OCI-LY7 (cell line): Measurements from ENCODE around the gene GSG1L. TPM values are rescaled to one million over a fixed set of nuclear protein-coding genes. Genes with fewer than 3 reads are reported as not detected.

Experiments
- BruUV-seq: library from RNA; stranded (reverse); fragments of 400-500 nt; replicated peaks from 2 replicates; lab custom pipeline; 2021; lab: Mats Ljungman, UMichigan
- CTCF ChIA-PET: fragments of 300-600 bp; sonication (Branson Sonifier 250); formaldehyde crosslinking; loops from one replicate; lab custom pipeline; 2022; ENCODE audit warnings: antibody characterized with exemption; ENCODE audit not compliant: unreplicated experiment; lab: Charles Lee
- POLR2A ChIA-PET: fragments of 300-600 bp; sonication (Branson Sonifier 250); formaldehyde crosslinking; loops from one replicate; lab custom pipeline; 2022; ENCODE audit warnings: antibody characterized with exemption; lab: Charles Lee
- DNase-seq: peaks from one replicate; pipeline ENCODE4 v3.0.0-alpha.2; 2015; ENCODE audit warnings: low spot score
- H2AFZ ChIP-seq: fragments of 200-600 bp; sonication (generic), shearing (Covaris generic); 2 replicates; pipeline ENCODE4 v1.6.1; 2014; ENCODE audit warnings: mild to moderate bottlenecking, antibody characterized with exemption, low read length, moderate library complexity
- H3K27ac ChIP-seq: fragments of 200-600 bp; sonication (generic); 2 replicates; pipeline ENCODE4 v1.5.1; 2014; ENCODE audit warnings: mixed run types, low read depth, mild to moderate bottlenecking, moderate library complexity, low read length, inconsistent platforms; ENCODE audit not compliant: poor library complexity, severe bottlenecking
- H3K36me3 ChIP-seq: fragments of 200-600 bp; sonication (generic); 2 replicates; pipeline ENCODE4 v1.6.1; 2014; ENCODE audit warnings: mild to moderate bottlenecking, antibody characterized with exemption, low read length, moderate library complexity, mixed read lengths; ENCODE audit not compliant: insufficient read depth
- H3K4me1 ChIP-seq: fragments of 200-600 bp; sonication (generic); 2 replicates; pipeline ENCODE4 v1.5.1; 2014; ENCODE audit warnings: mild to moderate bottlenecking, low read length; ENCODE audit not compliant: insufficient read depth, poor library complexity, severe bottlenecking
- H3K4me2 ChIP-seq: fragments of 200-600 bp; sonication (generic); 2 replicates; pipeline ENCODE4 v1.6.1; 2014; ENCODE audit warnings: mild to moderate bottlenecking, low read length
- H3K4me3 ChIP-seq: fragments of 200-600 bp; sonication (generic); 2 replicates; pipeline ENCODE4 v1.5.1; 2014; ENCODE audit warnings: mild to moderate bottlenecking, low read depth, low read length; ENCODE audit not compliant: poor library complexity, severe bottlenecking
- H3K79me2 ChIP-seq: fragments of 200-600 bp; sonication (generic); 2 replicates; pipeline ENCODE4 v1.6.1; 2016; ENCODE audit warnings: low read depth, mild to moderate bottlenecking, low read length, moderate library complexity, mixed read lengths; ENCODE audit not compliant: insufficient read depth
- H3K9me2 ChIP-seq: fragments of 200-600 bp; sonication (generic); 2 replicates; pipeline ENCODE4 v1.6.1; 2016; ENCODE audit warnings: mild to moderate bottlenecking, low read length, mixed read lengths; ENCODE audit not compliant: insufficient read depth
- H3K9me3 ChIP-seq: fragments of 200-600 bp; sonication (generic); 2 replicates; pipeline ENCODE4 v1.6.1; 2014; ENCODE audit warnings: mild to moderate bottlenecking, mixed run types, low read length, mixed read lengths
- H4K20me1 ChIP-seq: fragments of 200-600 bp; sonication (generic); 2 replicates; pipeline ENCODE4 v1.6.1; 2014; ENCODE audit warnings: mild to moderate bottlenecking, antibody characterized with exemption, low read length, moderate library complexity, mixed read lengths; ENCODE audit not compliant: insufficient read depth
- CTCF ChIP-seq: fragments of 200-600 bp; sonication (generic); conservative IDR thresholded peaks from 2 replicates; pipeline ENCODE4 v1.5.1; 2014; ENCODE audit warnings: mild to moderate bottlenecking, antibody characterized with exemption, low read length, moderate library complexity, mixed read lengths
- EZH2phosphoT487 ChIP-seq: fragments of 200-600 bp; sonication (generic); IDR thresholded peaks from 2 replicates; pipeline ENCODE4 v1.6.1; 2018; ENCODE audit warnings: low read depth, borderline replicate concordance, mild to moderate bottlenecking, mixed run types, antibody characterized with exemption, low read length, moderate library complexity, mixed read lengths
- intact Hi-C: fragments of 100-400 bp; cut with micrococcal nuclease; formaldehyde crosslinking; loops from one replicate; pipeline ENCODE4 v1.10.0; 2022; ENCODE audit not compliant: unreplicated experiment
- total RNA-seq, 2 experiments: library from RNA; depleted of rRNA in 1 of 2; stranded (reverse); fragments of >200 nt in 1 of 2; shearing (Covaris generic) in 1 of 2; gene quantifications; 2 replicates each; pipeline ENCODE4 v1.2.3, GENCODE V29; 2014 to 2022

The GSG1L gene
- total RNA-seq, 2 experiments from 2014 or later = not detected

- H3K4me2 ChIP-seq = no peak overlapping the region
- H3K27ac ChIP-seq = no peak overlapping the region
- no peaks in the 10 kb centered on the region for H3K79me2 ChIP-seq
- H3K4me1 ChIP-seq = no peaks in the 10 kb centered on the region
- ChIA-PET CTCF (no interaction called here), POLR2A (no interaction called here)
- intact Hi-C loops = no loop called here
- no peak for DNase-seq
- H3K4me3 ChIP-seq = no peak overlapping the region
- H4K20me1 ChIP-seq = no peaks in the 10 kb centered on the region
- BruUV-seq = no TSS peak
- H2AFZ ChIP-seq = no peak overlapping the region
- TF ChIP-seq EZH2phosphoT487 (no peak), CTCF (no peak)
- H3K9me2 ChIP-seq = no peaks in the 10 kb centered on the region
- H3K36me3 ChIP-seq = no peaks in the 10 kb centered on the region
- no peaks in the 10 kb centered on the region for H3K9me3 ChIP-seq
These were observed 50.1 kb downstream of the GSG1L start for GRCh38 chr16:28013392-28013791.

GRCh38 chr16:28011971-28012445 lies 51.5 kb downstream of the GSG1L start:
- no peak for DNase-seq
- Histone ChIP-seq H4K20me1 (no peaks in the 10 kb centered on the region), H3K36me3 (no peaks in the 10 kb centered on the region), H3K9me2 (no peaks in the 10 kb centered on the region), H3K9me3 (no peaks in the 10 kb centered on the region), H3K4me1 (no peaks in the 10 kb centered on the region), H2AFZ (no peak overlapping the region), H3K4me3 (no peak overlapping the region), H3K79me2 (no peaks in the 10 kb centered on the region), H3K4me2 (no peak overlapping the region), H3K27ac (no peak overlapping the region)
- no peak for TF ChIP-seq EZH2phosphoT487
- TF ChIP-seq CTCF = no peak
- CTCF ChIA-PET = no interaction called here
- BruUV-seq = no TSS peak
- POLR2A ChIA-PET = interaction anchor here (0.6 kb wide), 1 partner anchor 13 kb away, joined by 3 read pairs; no protein-coding TSS in a partner anchor
- intact Hi-C loops = no loop called here

- H3K9me3 ChIP-seq = no peaks in the 10 kb centered on the region
- no peak overlapping the region for H2AFZ ChIP-seq
- H3K27ac ChIP-seq = no peak overlapping the region
- H4K20me1 ChIP-seq = no peaks in the 10 kb centered on the region
- no peak for DNase-seq
- ChIA-PET POLR2A (no interaction called here), CTCF (no interaction called here)
- H3K36me3 ChIP-seq = no peaks in the 10 kb centered on the region
- H3K9me2 ChIP-seq = no peaks in the 10 kb centered on the region
- TF ChIP-seq CTCF (no peak), EZH2phosphoT487 (no peak)
- BruUV-seq = no TSS peak
- intact Hi-C loops = no loop called here
- no peak overlapping the region for H3K4me2 ChIP-seq
- no peaks in the 10 kb centered on the region for H3K4me1 ChIP-seq
- no peak overlapping the region for H3K4me3 ChIP-seq
- H3K79me2 ChIP-seq = no peaks in the 10 kb centered on the region
These were observed 52.3 kb downstream of the GSG1L start for GRCh38 chr16:28011223-28011622.
